Right lobe of liver (tissue), 6 donors: ENCODE measurements around the gene IGFALS. TPM values are rescaled to one million over a fixed set of nuclear protein-coding genes. Genes with fewer than 3 reads are reported as not detected.

Source experiments
- ATAC-seq, 4 donors: fragments of 200-7000 bp; cut with Tn5 transposase; one replicate each; pipeline ENCODE4 v1.9.1; 2020; ENCODE audit warnings: mild to moderate bottlenecking in 4 of 4, moderate library complexity in 4 of 4
- DNase-seq, 3 donors: peaks; one replicate each; pipeline ENCODE4 v3.0.0-alpha.2; 2020
- H3K27ac ChIP-seq, 3 donors: fragments of 200-600 bp; one replicate each; pipeline ENCODE4 v1.8.0; 2022
- H3K27me3 ChIP-seq, 2 donors: fragments of 200-600 bp; one replicate each; pipeline ENCODE4 v1.8.0; 2022
- H3K36me3 ChIP-seq, 4 donors: fragments of 200-600 bp; sonication (generic) in 1 of 4; one replicate each; pipeline versions ENCODE4 v1.5.1 to v1.8.0; 2017 to 2022; ENCODE audit warnings: control low read depth in 1 of 4
- H3K4me1 ChIP-seq, 4 donors: fragments of 200-600 bp; sonication (generic) in 1 of 4; one replicate each; pipeline versions ENCODE4 v1.5.1 to v1.8.0; 2017 to 2022; ENCODE audit warnings: control low read depth in 1 of 4
- H3K4me3 ChIP-seq, 3 donors: fragments of 200-600 bp; one replicate each; pipeline ENCODE4 v1.8.0; 2022
- H3K9me3 ChIP-seq, 4 donors: fragments of 200-600 bp; sonication (generic) in 1 of 4; one replicate each; pipeline versions ENCODE4 v1.5.1 to v1.8.0; 2017 to 2022; ENCODE audit warnings: control low read depth in 1 of 4
- POLR2A ChIP-seq: fragments of 450-650 bp; IDR thresholded peaks from one replicate; pipeline ENCODE4 v1.6.1; 2017; ENCODE audit warnings: antibody characterized with exemption, mild to moderate bottlenecking
- WGBS: methylation state at CpG from one replicate; pipeline ENCODE4 v1.1.6; 2018; ENCODE audit warnings: low coverage, low lambda C conversion rate; ENCODE audit not compliant: insufficient coverage; ENCODE audit errors: missing lambda C conversion rate; 5-methylcytosine and 5-hydroxymethylcytosine counted together
- intact Hi-C, 2 donors: fragments of 100-400 bp; cut with DNase I; formaldehyde crosslinking; loops; one replicate each; pipeline versions ENCODE4 v1.11.2 to v1.14.1; 2022
- total RNA-seq, 6 experiments: library from RNA; depleted of rRNA in 2 of 6; stranded (reverse); fragments of >200 nt in 2 of 6; fragmentation: NEBNext Ultra II Directional in 3 of 6; extraction: Animal tissue kit (Norgen Biotek cat#: 25700) in 3 of 6; gene quantifications; one replicate each; pipeline versions ENCODE4 v1.1.0 to v1.2.4, GENCODE V29; 2016 to 2023
- TF ChIP-seq, protein P1 (sequence below), 4 donors: fragments of 200-600 bp in 3 of 4; fragments of 450-650 bp in 1 of 4; IDR thresholded peaks; one replicate each; pipeline versions ENCODE4 v1.5.1 to v1.8.0; 2016 to 2022; ENCODE audit warnings: antibody characterized with exemption in 4 of 4, mild to moderate bottlenecking in 2 of 4
- donor health status: DM: no; HTN: yes; CAD: no.
- donor health status: DM: no; HTN: no; CAD: no.
- donor health status: DM: no; HTN: no; CAD: no.
- donor health status: DM: no; HTN: yes; CAD: no.
- donor health status: DM: no; HTN: yes; CAD: no.

Gene IGFALS
- total RNA-seq, 6 experiments from 2014 or later = 38.7 to 124 (median 85.3) TPM

DNA sequence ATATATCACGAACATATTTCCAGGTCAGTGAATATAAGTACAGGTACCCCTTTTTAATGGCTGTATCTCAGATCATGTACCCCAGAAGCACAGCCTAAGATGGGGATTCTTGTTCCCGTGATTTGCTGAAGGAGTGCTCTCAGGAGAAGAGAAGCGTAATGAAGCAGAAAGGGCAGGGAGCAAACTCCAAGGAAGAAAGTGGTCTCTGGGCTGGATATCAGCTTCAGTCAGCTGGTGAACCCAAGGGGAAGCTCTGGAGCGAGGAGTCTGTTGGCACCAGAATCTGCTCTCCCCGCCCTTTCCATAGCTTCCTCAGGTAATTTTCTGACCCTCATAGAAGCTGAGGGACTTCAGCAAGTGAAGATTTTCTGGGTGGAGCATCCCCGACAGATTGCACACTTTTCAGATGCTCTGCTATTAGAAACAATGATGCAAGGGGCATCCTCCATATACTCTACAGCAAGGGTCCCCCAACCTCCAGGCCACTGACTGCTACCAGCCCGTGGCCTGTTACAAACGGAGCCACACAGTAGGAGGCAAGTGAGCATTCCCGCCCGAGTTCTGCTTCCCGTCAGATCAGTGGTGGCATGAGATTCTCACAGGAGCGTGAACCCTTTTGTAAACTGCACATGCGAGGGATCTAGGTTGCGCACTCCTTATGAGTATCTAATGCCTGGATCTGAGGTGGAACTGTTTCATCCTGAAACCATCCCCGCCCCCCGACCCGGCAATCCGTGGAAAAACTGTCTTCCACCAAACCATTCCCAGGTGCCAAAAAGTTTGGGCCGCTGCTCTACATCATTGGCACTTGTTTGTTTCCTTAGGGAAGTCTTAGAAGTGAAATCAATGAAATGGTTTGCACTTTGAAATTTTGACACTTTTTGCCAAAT lies 37.9 kb upstream of the IGFALS start:
- Histone ChIP-seq H3K36me3 (no peaks in the 10 kb centered on the region), H3K4me1 (peaks cover 0 to 55% (median 8%) of the 10 kb centered on the region in 4 donors), H3K27me3 (no peaks in the 10 kb centered on the region), H3K27ac (peak overlapping the region in 1 of 3 donors; percentile 86), H3K4me3 (no peak overlapping the region), H3K9me3 (no peaks in the 10 kb centered on the region)
- no peak for ATAC-seq
- intact Hi-C loops = no loop called here
- no peak for DNase-seq
- 69% methylated on average over 15 of the region's 19 CpGs for WGBS
- TF ChIP-seq, protein P1, sequence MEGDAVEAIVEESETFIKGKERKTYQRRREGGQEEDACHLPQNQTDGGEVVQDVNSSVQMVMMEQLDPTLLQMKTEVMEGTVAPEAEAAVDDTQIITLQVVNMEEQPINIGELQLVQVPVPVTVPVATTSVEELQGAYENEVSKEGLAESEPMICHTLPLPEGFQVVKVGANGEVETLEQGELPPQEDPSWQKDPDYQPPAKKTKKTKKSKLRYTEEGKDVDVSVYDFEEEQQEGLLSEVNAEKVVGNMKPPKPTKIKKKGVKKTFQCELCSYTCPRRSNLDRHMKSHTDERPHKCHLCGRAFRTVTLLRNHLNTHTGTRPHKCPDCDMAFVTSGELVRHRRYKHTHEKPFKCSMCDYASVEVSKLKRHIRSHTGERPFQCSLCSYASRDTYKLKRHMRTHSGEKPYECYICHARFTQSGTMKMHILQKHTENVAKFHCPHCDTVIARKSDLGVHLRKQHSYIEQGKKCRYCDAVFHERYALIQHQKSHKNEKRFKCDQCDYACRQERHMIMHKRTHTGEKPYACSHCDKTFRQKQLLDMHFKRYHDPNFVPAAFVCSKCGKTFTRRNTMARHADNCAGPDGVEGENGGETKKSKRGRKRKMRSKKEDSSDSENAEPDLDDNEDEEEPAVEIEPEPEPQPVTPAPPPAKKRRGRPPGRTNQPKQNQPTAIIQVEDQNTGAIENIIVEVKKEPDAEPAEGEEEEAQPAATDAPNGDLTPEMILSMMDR (IDR thresholded peaks at IDR 0.05) = no peak
- no peak for TF ChIP-seq POLR2A

DNA sequence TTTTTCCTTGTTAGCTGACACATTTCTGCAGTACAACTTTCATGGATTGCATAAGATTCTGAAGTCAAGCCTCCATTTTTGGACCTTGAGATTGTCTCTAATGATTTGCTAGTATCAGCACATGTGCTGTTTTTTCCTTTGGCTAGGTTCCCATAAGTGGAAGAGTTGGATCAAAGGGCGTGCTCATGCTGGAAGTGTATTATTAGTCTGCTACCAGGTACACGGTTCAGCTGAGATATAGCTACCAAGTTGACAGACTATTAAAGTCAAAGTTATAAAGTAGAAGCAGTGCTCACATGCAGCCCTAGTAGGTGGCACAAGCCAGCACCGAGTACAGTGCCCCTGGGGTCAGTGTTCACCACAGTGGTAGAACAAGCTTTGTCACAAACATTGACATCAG lies 36.7 kb upstream of the IGFALS start:
- Histone ChIP-seq H3K27ac (peak overlapping the region in 2 of 3 donors; percentile 53 to 86), H3K27me3 (no peaks in the 10 kb centered on the region), H3K9me3 (no peaks in the 10 kb centered on the region), H3K36me3 (no peaks in the 10 kb centered on the region), H3K4me1 (peaks cover 0 to 60% (median 8%) of the 10 kb centered on the region in 4 donors), H3K4me3 (peak overlapping the region; percentile 96 to 99 (median 98))
- intact Hi-C loops = no loop called here
- TF ChIP-seq, protein P1 (IDR thresholded peaks at IDR 0.05) = no peak
- no peak for TF ChIP-seq POLR2A
- DNase-seq = peak; percentile 38 to 86 (median 78)
- 25% methylated on average over 3 of the region's 3 CpGs for WGBS
- peak; percentile 15 to 57 (median 35) for ATAC-seq

DNA sequence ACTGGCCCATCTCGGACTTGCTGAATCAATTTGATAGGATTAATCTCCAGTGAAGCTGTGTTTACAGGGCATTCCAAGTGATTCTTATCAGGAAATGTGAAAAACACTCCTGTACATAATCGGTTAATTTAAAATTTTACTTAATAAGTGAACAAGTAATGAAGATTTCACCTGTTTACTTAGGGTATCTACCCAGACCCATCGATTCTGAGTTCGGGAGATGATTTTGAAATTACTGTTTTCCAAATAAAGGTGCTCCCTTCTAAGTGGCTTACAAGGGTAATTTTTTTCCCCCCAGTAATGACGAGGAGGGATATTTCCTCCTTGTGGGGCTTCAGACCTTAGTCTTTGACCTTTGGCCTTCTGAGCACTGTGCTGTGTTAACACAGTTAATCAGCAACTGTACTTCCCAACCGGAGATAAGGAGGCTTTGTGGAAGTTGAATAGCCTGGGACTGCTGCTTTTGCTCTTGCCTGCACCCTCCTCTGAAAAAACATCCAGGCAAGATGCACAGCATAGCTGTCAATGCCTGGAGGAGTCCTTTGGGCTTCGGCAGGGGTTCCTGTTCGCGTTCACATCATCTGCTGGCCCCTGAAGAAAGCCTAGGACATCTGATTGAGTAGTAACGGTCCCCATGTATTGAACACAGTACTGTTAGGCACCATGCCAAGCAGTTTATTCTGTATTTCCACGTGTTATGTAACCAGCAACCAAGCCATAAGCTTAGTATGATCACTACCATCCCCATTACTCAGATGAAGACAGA lies 35.3 kb upstream of the IGFALS start:
- H3K4me3 ChIP-seq = peak overlapping the region; percentile 96 to 99 (median 98)
- WGBS = 28% methylated on average over 11 of the region's 11 CpGs
- H3K4me1 ChIP-seq = peaks cover 0 to 67% (median 7%) of the 10 kb centered on the region in 4 donors
- DNase-seq = no peak
- no peaks in the 10 kb centered on the region for H3K36me3 ChIP-seq
- peak in 3 of 4 donors; percentile 2 to 22 (median 11) for ATAC-seq
- peak overlapping the region; percentile 53 to 86 (median 80) for H3K27ac ChIP-seq
- TF ChIP-seq, protein P1 (IDR thresholded peaks at IDR 0.05) = no peak
- peak; percentile 22 for TF ChIP-seq POLR2A
- no peaks in the 10 kb centered on the region for H3K27me3 ChIP-seq
- no peaks in the 10 kb centered on the region for H3K9me3 ChIP-seq
- intact Hi-C loops = no loop called here

DNA sequence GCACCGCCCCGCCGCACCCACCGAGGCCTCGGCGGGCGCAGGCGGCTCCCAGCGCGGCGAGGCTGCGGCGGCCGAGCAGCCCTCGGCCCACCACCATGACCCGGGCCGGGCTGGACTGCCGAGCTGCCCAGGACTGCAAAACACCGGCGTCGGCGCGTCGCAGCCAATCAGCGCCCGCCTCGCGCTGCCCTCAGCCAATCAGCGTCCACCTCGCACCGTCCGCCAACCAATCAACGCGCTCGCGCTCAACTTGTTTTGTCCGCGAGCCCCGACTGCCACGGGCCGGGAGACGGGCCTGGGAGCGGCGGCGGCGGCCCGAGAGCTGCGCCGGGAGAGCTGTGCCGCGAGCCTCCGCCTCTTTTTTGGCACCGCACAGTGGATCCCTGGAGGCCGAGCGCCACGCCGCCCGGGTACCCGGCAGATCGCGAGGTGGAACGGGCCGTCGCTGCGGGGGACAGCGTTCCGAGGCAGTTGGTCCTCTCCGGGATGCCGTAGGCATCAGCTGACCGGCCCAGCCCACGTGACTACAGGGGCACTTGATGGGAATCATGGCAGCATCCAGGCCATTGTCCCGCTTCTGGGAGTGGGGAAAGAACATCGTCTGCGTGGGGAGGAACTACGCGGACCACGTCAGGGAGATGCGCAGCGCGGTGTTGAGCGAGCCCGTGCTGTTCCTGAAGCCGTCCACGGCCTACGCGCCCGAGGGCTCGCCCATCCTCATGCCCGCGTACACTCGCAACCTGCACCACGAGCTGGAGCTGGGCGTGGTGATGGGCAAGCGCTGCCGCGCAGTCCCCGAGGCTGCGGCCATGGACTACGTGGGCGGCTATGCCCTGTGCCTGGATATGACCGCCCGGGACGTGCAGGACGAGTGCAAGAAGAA lies 33.4 kb upstream of the IGFALS start, which contains the start of the genes FAHD1 and HAGH:
Gene FAHD1, plus strand, starts transcription at position 516 of the 883 bp plus-strand sequence. Its CDS starts 33 bp downstream, at position 549.
Gene HAGH, minus strand, starts transcription at position 135 of the 883 bp plus-strand sequence. Its CDS starts 38 bp downstream, at position 97.
- ATAC-seq (peak; percentile 69 to 80 (median 71)), DNase-seq (peak; percentile 93 to 95 (median 95))
- TF ChIP-seq, protein P1 (IDR thresholded peaks at IDR 0.05) = no peak
- TF ChIP-seq POLR2A = peak; percentile 26
- H3K9me3 ChIP-seq = no peaks in the 10 kb centered on the region
- intact Hi-C loops = no loop called here
- no peaks in the 10 kb centered on the region for H3K27me3 ChIP-seq
- H3K4me3 ChIP-seq = peak within 1 kb of the TSS; percentile 96 to 99 (median 98)
- peaks cover 0 to 11% (median 6%) of the 10 kb centered on the region in 4 donors for H3K36me3 ChIP-seq
- H3K27ac ChIP-seq = peak within 1 kb of the TSS; percentile 67 to 86 (median 80)
- H3K4me1 ChIP-seq = peaks cover 0 to 66% (median 14%) of the 10 kb centered on the region in 4 donors
- no CpG with 5 or more reads among the region's 104 CpGs for WGBS
